Panc1 (cell line): Measurements from ENCODE around the gene EFCAB10. TPM values are rescaled to one million over a fixed set of nuclear protein-coding genes. Genes with fewer than 3 reads are reported as not detected.
"Not testable (repeated sequence)": the region's sequence is repeated elsewhere in the genome, so short reads cannot be mapped to it uniquely, and the experiment has no call there.

Source experiments
- ATAC-seq: fragments of 200-7000 bp; cut with Tn5 transposase; 2 replicates; pipeline ENCODE4 v1.9.1; 2020; ENCODE audit warnings: mild to moderate bottlenecking, moderate library complexity
- BruUV-seq: library from RNA; stranded (reverse); fragments of 400-500 nt; replicated peaks from 2 replicates; lab custom pipeline; 2021; lab: Mats Ljungman, UMichigan
- CTCF ChIA-PET: fragments of 300-600 bp; sonication (Branson Sonifier 250); formaldehyde crosslinking; loops from one replicate; lab custom pipeline; 2022; ENCODE audit warnings: antibody characterized with exemption; lab: Charles Lee
- POLR2A ChIA-PET: fragments of 300-600 bp; sonication (Branson Sonifier 250); formaldehyde crosslinking; loops from one replicate; lab custom pipeline; 2022; ENCODE audit warnings: antibody characterized with exemption; lab: Charles Lee
- DNase-seq: peaks from one replicate; pipeline ENCODE4 v3.0.0-alpha.2; 2010; ENCODE audit warnings: low read depth, low spot score
- H3K27ac ChIP-seq: 2 replicates; pipeline ENCODE4 v1.5.1; 2011; ENCODE audit warnings: mild to moderate bottlenecking, low read length, inconsistent platforms
- H3K27me3 ChIP-seq: fragments of 200-500 bp; sonication (Bioruptor generic); 2 replicates; pipeline ENCODE4 v1.6.0; 2014; ENCODE audit warnings: low read length, inconsistent platforms; ENCODE audit not compliant: control insufficient read depth, insufficient read depth
- H3K36me3 ChIP-seq: fragments of 200-500 bp; sonication (Bioruptor generic); 2 replicates; pipeline ENCODE4 v1.5.1; 2014; ENCODE audit warnings: inconsistent platforms, mild to moderate bottlenecking, low read length, moderate library complexity; ENCODE audit not compliant: control insufficient read depth, insufficient read depth
- H3K4me1 ChIP-seq: 2 replicates; pipeline ENCODE4 v1.5.1; 2011; ENCODE audit warnings: inconsistent platforms, mild to moderate bottlenecking, low read length, moderate library complexity; ENCODE audit not compliant: control insufficient read depth, insufficient read depth
- H3K4me3 ChIP-seq, 2 experiments: 2 replicates each; pipeline ENCODE4 v1.5.1; 2011 to 2012; ENCODE audit warnings: low read depth in 2 of 2, low read length in 2 of 2, mild to moderate bottlenecking in 2 of 2, inconsistent platforms in 1 of 2, moderate library complexity in 1 of 2
- H3K9me3 ChIP-seq: fragments of 200-500 bp; sonication (Bioruptor generic); 2 replicates; pipeline ENCODE4 v1.5.1; 2014; ENCODE audit warnings: low read depth, mild to moderate bottlenecking, inconsistent platforms, low read length, moderate library complexity; ENCODE audit not compliant: control insufficient read depth, insufficient read depth
- CTCF ChIP-seq: fragments of 450-650 bp; IDR thresholded peaks from 2 replicates; pipeline ENCODE4 v1.5.1; 2017; ENCODE audit warnings: mild to moderate bottlenecking
- POLR2AphosphoS5 ChIP-seq: IDR thresholded peaks from 2 replicates; pipeline ENCODE4 v1.6.1; 2012; ENCODE audit warnings: mild to moderate bottlenecking, low read depth, low read length, moderate library complexity
- REST ChIP-seq, 2 experiments: IDR thresholded peaks; 2 replicates each; pipeline ENCODE4 v1.6.1; 2011 to 2012; ENCODE audit warnings: low read depth in 2 of 2, control low read depth in 1 of 2, low read length in 1 of 2, mild to moderate bottlenecking in 1 of 2, moderate library complexity in 1 of 2; ENCODE audit not compliant: insufficient read depth in 1 of 2
- SIN3A ChIP-seq: IDR thresholded peaks from 2 replicates; pipeline ENCODE4 v1.6.1; 2012; ENCODE audit warnings: low read depth, mild to moderate bottlenecking, low read length, moderate library complexity, borderline replicate concordance; ENCODE audit not compliant: insufficient read depth
- TCF7L2 ChIP-seq: IDR thresholded peaks from 2 replicates; pipeline ENCODE4 v1.6.1; 2011; ENCODE audit warnings: mild to moderate bottlenecking, low read depth, low read length, inconsistent platforms
- in situ Hi-C: cut with HindIII; loops from 2 replicates; pipeline ENCODE4 v1.10.0; 2016; ENCODE audit warnings: low sequenced_read_pairs, low pct_unique_long_range_greater_than_20kb
- intact Hi-C: fragments of 100-400 bp; cut with micrococcal nuclease; formaldehyde crosslinking; loops from one replicate; pipeline ENCODE4 v1.10.0; 2022; ENCODE audit not compliant: unreplicated experiment
- total RNA-seq: library from RNA; stranded (reverse); gene quantifications from one replicate; pipeline ENCODE4 v1.2.1, GENCODE V29; 2021; ENCODE audit not compliant: unreplicated experiment

Gene EFCAB10
- total RNA-seq, 1 experiment from 2014 or later: not detected

- Histone ChIP-seq H3K27me3 (no peaks in the 10 kb centered on the region), H3K4me3 (no peak overlapping the region), H3K4me1 (peaks cover 8% of the 10 kb centered on the region), H3K27ac (no peak overlapping the region), H3K9me3 (no peaks in the 10 kb centered on the region), H3K36me3 (no peaks in the 10 kb centered on the region)
- CTCF ChIA-PET: no interaction called here
- POLR2A ChIA-PET: no interaction called here
- intact Hi-C loops (no loop called here), in situ Hi-C loops (no loop called here)
- no peak for ATAC-seq
- BruUV-seq: no TSS peak
- TF ChIP-seq CTCF (no peak), REST (IDR thresholded peaks at IDR 0.05; ENCODE audit: insufficient read depth in 1 of 2, low read depth in 2 of 2, low read length in 1 of 2) (no peak), SIN3A (no peak), POLR2AphosphoS5 (no peak), TCF7L2 (no peak)
- no peak for DNase-seq
Measured at GRCh38 chr7:105530546-105530945, 50.7 kb downstream of the EFCAB10 start.

- ATAC-seq: no peak
- H3K4me1 ChIP-seq: peaks cover 8% of the 10 kb centered on the region
- H3K9me3 ChIP-seq: no peaks in the 10 kb centered on the region
- ChIA-PET CTCF (no interaction called here), POLR2A (no interaction called here)
- no peaks in the 10 kb centered on the region for H3K36me3 ChIP-seq
- BruUV-seq: no TSS peak
- H3K27ac ChIP-seq: no peak overlapping the region
- no peak overlapping the region for H3K4me3 ChIP-seq
- in situ Hi-C loops: no loop called here
- DNase-seq: no peak
- intact Hi-C loops: no loop called here
- TF ChIP-seq REST (IDR thresholded peaks at IDR 0.05; ENCODE audit: insufficient read depth in 1 of 2, low read depth in 2 of 2, low read length in 1 of 2) (no peak), POLR2AphosphoS5 (no peak), TCF7L2 (no peak), CTCF (no peak), SIN3A (no peak)
- H3K27me3 ChIP-seq: no peaks in the 10 kb centered on the region
Measured at GRCh38 chr7:105530126-105530525, 51.2 kb downstream of the EFCAB10 start.

- intact Hi-C loops, H3K36me3 ChIP-seq, DNase-seq, H3K4me3 ChIP-seq, H3K9me3 ChIP-seq, BruUV-seq, H3K27ac ChIP-seq, in situ Hi-C loops, POLR2A ChIA-PET, H3K27me3 ChIP-seq, ATAC-seq, H3K4me1 ChIP-seq, CTCF ChIA-PET: not testable (repeated sequence)
Measured at GRCh38 chr7:105527737-105528136, 53.6 kb downstream of the EFCAB10 start.
